GM13976 (cell line): ENCODE results near the gene HOXA1.

Experiments
- DNase-seq: peaks from one replicate; pipeline ENCODE4 v3.0.0; 2012; ENCODE audit warnings: low spot score
- in situ Hi-C: fragments of 300-500 bp; cut with MboI; formaldehyde crosslinking; loops from one replicate; pipeline ENCODE4 v1.12.0; 2022; ENCODE audit warnings: low sequenced_read_pairs, mixed read lengths, inconsistent platforms; ENCODE audit not compliant: unreplicated experiment
- TF ChIP-seq, protein P1 (sequence below): IDR thresholded peaks from 2 replicates; pipeline ENCODE4 v1.5.1; 2012; ENCODE audit warnings: borderline replicate concordance, mild to moderate bottlenecking; ENCODE audit not compliant: insufficient read depth; ENCODE audit errors: extremely low read depth, missing control alignments, control extremely low read depth

HOXA1 gene

DNA sequence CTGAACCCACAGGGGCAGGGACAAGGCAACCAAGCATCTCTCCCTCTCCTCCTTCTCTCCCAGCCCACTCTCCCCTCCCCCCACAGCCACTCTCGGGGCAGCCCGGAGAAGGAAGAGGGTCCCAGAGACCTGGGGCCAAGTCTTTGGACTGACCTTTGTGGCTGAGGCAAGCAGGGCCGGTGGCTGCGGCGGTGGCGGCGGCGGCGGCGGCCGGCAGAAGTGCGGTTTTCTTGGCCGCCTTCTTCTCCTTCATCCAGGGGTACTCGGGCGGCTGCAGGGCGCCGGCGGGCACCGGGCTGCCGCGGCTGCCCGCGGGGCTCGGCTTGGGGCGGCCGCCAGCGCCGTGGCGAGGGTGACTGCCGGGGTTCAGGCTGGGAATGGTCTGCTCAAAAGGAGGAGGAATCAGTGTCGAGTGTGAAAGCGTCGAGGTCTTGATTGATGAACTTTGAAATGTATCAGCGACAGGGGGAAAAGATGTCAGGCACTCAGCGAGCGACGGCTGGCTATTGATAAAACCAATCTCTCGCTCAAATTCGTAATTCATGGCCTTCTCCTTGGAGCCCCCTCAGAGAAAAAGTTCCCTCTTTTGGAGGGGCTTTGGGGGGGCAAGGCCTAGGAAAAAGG is 6.3 kb upstream of the HOXA1 start:
- TF ChIP-seq, protein P1, sequence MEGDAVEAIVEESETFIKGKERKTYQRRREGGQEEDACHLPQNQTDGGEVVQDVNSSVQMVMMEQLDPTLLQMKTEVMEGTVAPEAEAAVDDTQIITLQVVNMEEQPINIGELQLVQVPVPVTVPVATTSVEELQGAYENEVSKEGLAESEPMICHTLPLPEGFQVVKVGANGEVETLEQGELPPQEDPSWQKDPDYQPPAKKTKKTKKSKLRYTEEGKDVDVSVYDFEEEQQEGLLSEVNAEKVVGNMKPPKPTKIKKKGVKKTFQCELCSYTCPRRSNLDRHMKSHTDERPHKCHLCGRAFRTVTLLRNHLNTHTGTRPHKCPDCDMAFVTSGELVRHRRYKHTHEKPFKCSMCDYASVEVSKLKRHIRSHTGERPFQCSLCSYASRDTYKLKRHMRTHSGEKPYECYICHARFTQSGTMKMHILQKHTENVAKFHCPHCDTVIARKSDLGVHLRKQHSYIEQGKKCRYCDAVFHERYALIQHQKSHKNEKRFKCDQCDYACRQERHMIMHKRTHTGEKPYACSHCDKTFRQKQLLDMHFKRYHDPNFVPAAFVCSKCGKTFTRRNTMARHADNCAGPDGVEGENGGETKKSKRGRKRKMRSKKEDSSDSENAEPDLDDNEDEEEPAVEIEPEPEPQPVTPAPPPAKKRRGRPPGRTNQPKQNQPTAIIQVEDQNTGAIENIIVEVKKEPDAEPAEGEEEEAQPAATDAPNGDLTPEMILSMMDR, result no peak
- no peak for DNase-seq
- in situ Hi-C loops, result no loop called here

DNA sequence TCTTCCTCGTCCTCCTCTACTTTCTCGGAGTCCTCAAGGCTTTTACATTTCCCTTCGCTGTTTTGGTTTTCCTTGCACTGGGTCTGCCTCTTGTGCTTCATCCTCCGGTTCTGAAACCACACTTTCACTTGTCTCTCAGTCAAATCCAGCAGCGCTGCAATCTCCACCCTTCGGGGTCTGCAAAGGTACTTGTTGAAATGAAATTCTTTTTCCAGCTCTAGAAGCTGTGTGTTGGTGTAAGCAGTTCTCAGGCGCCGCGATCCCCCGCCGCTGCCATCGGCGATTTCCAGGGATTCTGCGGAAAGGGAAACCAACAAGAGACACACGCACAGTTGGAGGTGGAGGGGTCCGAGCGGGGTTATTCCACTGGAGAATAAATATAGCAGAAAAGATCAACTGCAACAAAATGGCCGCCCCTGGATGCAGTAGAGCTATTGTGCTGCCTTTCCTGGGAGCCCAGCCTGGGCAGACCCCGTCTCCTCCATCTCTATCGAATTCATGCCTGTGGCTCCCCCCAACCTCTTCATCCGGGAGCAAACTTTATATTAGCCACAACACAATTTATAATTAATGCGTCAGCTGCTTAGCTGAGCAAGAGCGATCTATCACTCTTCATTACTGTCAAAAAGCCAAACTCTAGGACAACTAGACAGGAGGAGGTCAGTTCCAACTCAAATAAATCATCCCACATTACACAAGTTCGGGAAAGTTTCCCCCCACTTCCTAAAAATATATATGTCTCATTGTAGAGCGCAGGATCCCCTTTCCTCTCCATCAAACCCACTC is 5.6 kb upstream of the HOXA1 start:
- in situ Hi-C loops, result no loop called here
- no peak for DNase-seq
- TF ChIP-seq, protein P1, result no peak

DNA sequence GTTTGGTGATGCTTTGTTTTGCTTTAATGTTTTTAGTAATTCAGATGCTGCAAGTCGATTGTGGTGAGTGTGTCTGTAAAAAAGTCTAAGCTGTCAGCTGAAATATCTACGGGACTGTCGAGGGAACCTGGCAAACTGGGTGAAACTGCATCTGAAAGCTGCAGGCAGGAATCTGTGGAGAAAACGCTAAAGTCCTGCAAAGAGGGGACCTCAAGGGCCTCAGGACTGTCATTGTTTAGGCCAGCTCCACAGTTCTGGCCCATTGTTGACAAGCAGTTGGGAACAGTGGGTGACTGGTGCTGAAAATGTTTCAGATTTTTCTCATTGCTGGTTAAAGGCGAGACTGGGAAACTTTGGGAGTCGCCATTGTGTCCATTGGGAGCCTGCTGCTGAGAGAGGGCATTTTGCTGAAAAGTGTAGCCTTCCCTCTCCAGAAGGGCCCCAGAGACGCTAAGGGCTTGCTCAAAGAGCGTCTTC is 4.9 kb upstream of the HOXA1 start:
- in situ Hi-C loops, result no loop called here
- TF ChIP-seq, protein P1, result no peak
- DNase-seq, result no peak

DNA sequence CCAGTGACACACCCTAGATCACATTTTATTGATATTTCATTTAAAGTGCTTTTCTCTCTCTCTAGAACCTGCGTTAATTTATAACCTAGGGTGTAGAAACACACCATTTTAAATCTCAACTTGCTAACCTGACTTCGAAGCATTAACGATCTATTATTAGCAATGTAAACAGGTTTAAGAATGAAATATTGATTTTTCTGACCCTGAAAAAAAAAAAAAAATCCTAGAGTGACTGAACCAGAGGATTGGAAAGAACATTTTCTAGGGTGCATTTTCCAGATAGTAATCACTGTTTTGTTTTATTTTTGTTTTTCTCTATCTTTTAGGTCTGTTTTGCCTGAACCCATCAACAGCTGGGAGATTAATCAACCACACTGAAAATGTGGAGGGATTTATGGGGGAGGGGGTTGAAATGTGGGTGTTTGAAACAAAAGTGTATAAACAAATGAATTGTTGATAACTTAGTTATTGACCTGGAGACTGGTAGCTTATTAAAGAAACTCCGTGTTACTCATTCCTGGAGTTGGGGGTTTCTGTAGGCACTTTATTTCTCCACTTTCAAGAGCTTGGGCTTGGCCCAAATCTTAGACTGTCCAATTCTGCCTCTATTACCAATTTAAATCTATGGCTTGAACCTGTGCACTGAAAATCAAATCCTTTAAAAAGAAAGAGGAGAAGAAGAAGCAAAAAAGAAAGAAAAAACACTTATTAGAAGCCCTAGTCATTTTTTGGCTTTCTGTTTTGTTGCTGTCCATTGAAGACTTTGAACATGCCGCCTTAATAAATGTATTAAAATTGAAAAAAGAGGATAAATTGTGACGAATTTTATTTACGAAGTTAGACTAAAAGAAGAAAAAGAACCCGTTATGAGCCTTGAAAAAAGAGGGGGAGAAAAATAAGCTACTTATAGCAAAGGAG is 3.9 kb upstream of the HOXA1 start:
- TF ChIP-seq, protein P1, result no peak
- DNase-seq, result no peak
- in situ Hi-C loops, result no loop called here

DNA sequence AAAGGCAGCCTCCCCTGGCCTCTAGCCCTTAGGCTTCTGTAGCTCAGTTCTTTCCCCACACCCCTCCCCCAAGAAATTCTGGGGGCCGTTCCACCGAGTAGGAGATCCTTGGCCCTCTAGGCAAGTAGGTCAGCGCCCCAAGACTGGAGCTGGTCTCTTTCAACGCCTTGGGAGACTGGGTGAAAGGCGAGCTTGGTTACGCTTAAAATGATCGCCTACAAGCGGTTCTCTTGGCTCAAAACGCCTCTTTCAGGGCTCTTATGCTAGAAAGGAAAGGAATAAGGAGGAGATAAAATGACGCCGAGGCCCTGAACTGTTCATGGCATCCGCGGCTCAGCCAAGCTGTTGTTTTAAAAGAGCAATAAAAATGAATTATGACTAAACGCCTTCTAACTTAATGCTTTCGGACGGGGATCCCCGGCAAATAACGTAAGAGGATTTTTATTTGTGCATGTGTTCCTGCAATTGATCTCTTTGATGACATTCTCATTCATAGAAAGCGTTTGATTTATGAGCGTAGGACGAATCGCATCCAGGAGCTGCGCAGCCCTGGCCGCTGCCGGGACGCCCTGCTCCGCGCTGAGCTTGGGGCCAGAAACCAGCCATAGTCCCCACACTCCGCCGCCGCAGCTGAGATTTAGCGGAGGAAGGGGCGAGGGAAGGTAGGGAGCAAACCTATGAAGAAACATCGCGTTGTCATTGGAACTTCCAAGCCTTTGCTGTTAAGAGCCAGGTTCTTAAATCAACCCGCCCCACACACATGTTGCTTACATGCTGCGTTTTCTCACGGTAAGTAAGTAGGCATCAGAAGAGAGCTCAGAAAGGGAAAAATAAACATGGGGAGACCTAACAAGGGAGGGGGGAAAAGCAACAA is 3.0 kb upstream of the HOXA1 start:
- DNase-seq, result no peak
- in situ Hi-C loops, result no loop called here
- TF ChIP-seq, protein P1, result no peak
